Mesenchymal stem cell (in vitro differentiated cells and primary cell): ENCODE measurements around the gene LHFPL6.

ENCODE experiments used
- DNase-seq: peaks from one replicate; pipeline ENCODE4 v3.0.0-alpha.2; 2013
- H2AFZ ChIP-seq: one replicate; pipeline ENCODE4 v1.6.1; 2013; ENCODE audit warnings: low read depth, mild to moderate bottlenecking, control low read depth, inconsistent platforms, low read length, moderate library complexity
- H2AK5ac ChIP-seq: 2 replicates; pipeline ENCODE4 v1.6.1; 2013; ENCODE audit warnings: low read length, moderate library complexity, mild to moderate bottlenecking, inconsistent platforms; ENCODE audit not compliant: severe bottlenecking
- H2BK120ac ChIP-seq: one replicate; pipeline ENCODE4 v1.6.1; 2013; ENCODE audit warnings: low read depth, mild to moderate bottlenecking, inconsistent platforms, low read length, moderate library complexity
- H2BK12ac ChIP-seq, 2 experiments: one replicate each; pipeline ENCODE4 v1.6.1; 2013; ENCODE audit warnings: inconsistent platforms in 2 of 2, low read length in 2 of 2, mild to moderate bottlenecking in 2 of 2, moderate library complexity in 2 of 2, control low read depth in 1 of 2
- H2BK15ac ChIP-seq: one replicate; pipeline ENCODE4 v1.6.1; 2013; ENCODE audit warnings: mild to moderate bottlenecking, low read depth, inconsistent platforms; ENCODE audit not compliant: poor library complexity, severe bottlenecking
- H2BK5ac ChIP-seq: 2 replicates; pipeline ENCODE4 v1.6.1; 2013; ENCODE audit warnings: low read depth, mild to moderate bottlenecking, low read length, control low read depth, inconsistent platforms; ENCODE audit not compliant: poor library complexity, severe bottlenecking
- H3K14ac ChIP-seq, 2 experiments: one replicate each; pipeline ENCODE4 v1.6.1; 2013; ENCODE audit warnings: inconsistent platforms in 2 of 2, low read length in 2 of 2, control low read depth in 1 of 2, mild to moderate bottlenecking in 1 of 2, moderate library complexity in 1 of 2
- H3K18ac ChIP-seq, 2 experiments: one replicate each; pipeline ENCODE4 v1.6.1; 2013; ENCODE audit warnings: inconsistent platforms in 2 of 2, low read length in 2 of 2, control low read depth in 1 of 2, low read depth in 1 of 2, mild to moderate bottlenecking in 1 of 2
- H3K23ac ChIP-seq, 2 experiments: one replicate each; pipeline ENCODE4 v1.6.1; 2013; ENCODE audit warnings: inconsistent platforms in 2 of 2, low read length in 2 of 2, mild to moderate bottlenecking in 2 of 2, moderate library complexity in 2 of 2, control low read depth in 1 of 2
- H3K27ac ChIP-seq: 2 replicates; pipeline ENCODE4 v1.5.1; 2013; ENCODE audit warnings: mild to moderate bottlenecking, moderate library complexity, low read length, control low read depth, inconsistent platforms; ENCODE audit not compliant: poor library complexity, severe bottlenecking
- H3K27me3 ChIP-seq, 2 experiments: 2 replicates each; pipeline versions ENCODE4 v1.6.1 to v1.7.0; 2013; ENCODE audit warnings: low read length in 2 of 2, mild to moderate bottlenecking in 2 of 2, moderate library complexity in 2 of 2, control low read depth in 1 of 2, inconsistent platforms in 1 of 2; ENCODE audit not compliant: control insufficient read depth in 1 of 2, insufficient read depth in 1 of 2
- H3K36me3 ChIP-seq, 2 experiments: 2 replicates each; pipeline versions ENCODE4 v1.6.1 to v1.7.0; 2013; ENCODE audit warnings: low read length in 2 of 2, control low read depth in 1 of 2, inconsistent platforms in 1 of 2, low read depth in 1 of 2, mild to moderate bottlenecking in 1 of 2; ENCODE audit not compliant: insufficient read depth in 2 of 2, control insufficient read depth in 1 of 2
- H3K4ac ChIP-seq, 2 experiments: one replicate each; pipeline ENCODE4 v1.6.1; 2013; ENCODE audit warnings: inconsistent platforms in 2 of 2, low read length in 2 of 2, mild to moderate bottlenecking in 2 of 2, moderate library complexity in 2 of 2, control low read depth in 1 of 2, low read depth in 1 of 2
- H3K4me1 ChIP-seq: 2 replicates; pipeline ENCODE4 v1.6.1; 2013; ENCODE audit warnings: low read depth, low read length, control low read depth; ENCODE audit not compliant: control insufficient read depth, insufficient read depth
- H3K4me2 ChIP-seq: 2 replicates; pipeline ENCODE4 v1.6.1; 2013; ENCODE audit warnings: low read length, mild to moderate bottlenecking, inconsistent platforms; ENCODE audit not compliant: poor library complexity, severe bottlenecking
- H3K4me3 ChIP-seq, 2 experiments: 2 replicates each; pipeline versions ENCODE4 v1.5.1 to v1.7.0; 2013; ENCODE audit warnings: low read length in 2 of 2, mild to moderate bottlenecking in 2 of 2, control low read depth in 1 of 2, low read depth in 1 of 2; ENCODE audit not compliant: insufficient read depth in 1 of 2
- H3K79me1 ChIP-seq: replicated peaks from 2 replicates; pipeline ENCODE4 v1.6.1; 2013; ENCODE audit warnings: mild to moderate bottlenecking, control low read depth, low read length, inconsistent platforms; ENCODE audit not compliant: poor library complexity, severe bottlenecking
- H3K9ac ChIP-seq: 2 replicates; pipeline ENCODE4 v1.7.0; 2013; ENCODE audit warnings: mild to moderate bottlenecking, low read length, moderate library complexity
- H3K9me3 ChIP-seq: 2 replicates; pipeline ENCODE4 v1.7.0; 2013; ENCODE audit warnings: mild to moderate bottlenecking, low read length; ENCODE audit not compliant: control insufficient read depth
- H4K8ac ChIP-seq: one replicate; pipeline ENCODE4 v1.6.1; 2013; ENCODE audit warnings: inconsistent platforms, mild to moderate bottlenecking, low read length, moderate library complexity
- H4K91ac ChIP-seq: one replicate; pipeline ENCODE4 v1.6.1; 2013; ENCODE audit warnings: mild to moderate bottlenecking, low read length, inconsistent platforms
- WGBS: methylation state at CpG from one replicate; pipeline ENCODE4 v1.1.7; 2013; ENCODE audit warnings: mixed read lengths; 5-methylcytosine and 5-hydroxymethylcytosine counted together

The LHFPL6 gene

GRCh38 chr13:39406688-39407087 is 196.3 kb downstream of the LHFPL6 start:
- Histone ChIP-seq H2BK15ac (no peak overlapping the region), H3K4me3 (no peak overlapping the region), H3K27ac (no peak overlapping the region), H2AFZ (no peak overlapping the region), H3K14ac (no peak overlapping the region), H3K4me1 (peaks cover 2% of the 10 kb centered on the region), H2BK12ac (no peak overlapping the region), H3K36me3 (no peaks in the 10 kb centered on the region), H3K9ac (no peak overlapping the region), H3K23ac (no peak overlapping the region), H3K4ac (no peak overlapping the region), H3K9me3 (no peaks in the 10 kb centered on the region), H2BK120ac (no peak overlapping the region), H2AK5ac (no peak overlapping the region), H3K79me1 (peaks cover 5% of the 10 kb centered on the region), H3K18ac (no peak overlapping the region), H2BK5ac (no peak overlapping the region), H3K4me2 (no peak overlapping the region), H3K27me3 (no peaks in the 10 kb centered on the region), H4K8ac (no peak overlapping the region), H4K91ac (no peak overlapping the region)
- no peak for DNase-seq
- WGBS = 100% methylated on average over 1 of the region's 1 CpG

DNA sequence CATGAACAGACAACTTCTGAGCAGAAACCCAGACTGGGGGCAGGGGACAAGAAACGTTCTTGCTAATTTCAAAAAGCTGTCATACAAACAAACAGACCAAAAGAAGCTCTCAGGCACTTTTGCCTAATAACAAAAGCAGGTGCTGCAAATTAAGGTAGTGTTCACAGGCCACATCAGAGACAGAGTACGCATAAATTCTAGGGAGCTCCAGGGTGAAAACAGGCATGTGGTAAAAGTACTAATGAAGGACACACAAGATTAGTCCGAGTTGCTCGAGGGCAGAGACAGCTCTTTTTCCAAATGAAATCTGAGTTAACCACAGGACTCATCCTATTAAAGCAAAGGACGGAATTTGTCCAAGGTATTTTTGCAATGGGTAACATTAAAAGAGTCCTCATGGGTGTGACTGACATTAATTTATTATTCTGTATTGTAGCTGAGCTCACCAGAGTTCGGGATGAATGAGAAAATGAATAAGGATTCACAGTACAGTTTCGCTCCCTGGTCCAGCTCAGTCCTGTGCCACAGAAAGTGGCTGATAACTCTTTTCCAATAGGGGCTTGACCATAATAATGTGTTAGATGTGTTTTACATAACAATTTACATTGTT is 197.3 kb downstream of the LHFPL6 start:
- H2BK15ac ChIP-seq = no peak overlapping the region
- 62% methylated on average over 6 of the region's 7 CpGs for WGBS
- no peak overlapping the region for H2BK120ac ChIP-seq
- no peak overlapping the region for H3K18ac ChIP-seq
- H3K36me3 ChIP-seq = no peaks in the 10 kb centered on the region
- no peak overlapping the region for H3K23ac ChIP-seq
- H3K4me2 ChIP-seq = no peak overlapping the region
- H3K4ac ChIP-seq = peak overlapping the region in 1 of 2 experiments; percentile 64
- peaks cover 2% of the 10 kb centered on the region for H3K4me1 ChIP-seq
- no peak overlapping the region for H4K91ac ChIP-seq
- H2AK5ac ChIP-seq = no peak overlapping the region
- H4K8ac ChIP-seq = no peak overlapping the region
- no peaks in the 10 kb centered on the region for H3K9me3 ChIP-seq
- no peak overlapping the region for H3K9ac ChIP-seq
- peaks cover 5% of the 10 kb centered on the region for H3K79me1 ChIP-seq
- no peak overlapping the region for H3K14ac ChIP-seq
- no peak overlapping the region for H3K27ac ChIP-seq
- no peak overlapping the region for H2BK5ac ChIP-seq
- peak overlapping the region in 1 of 2 experiments; percentile 15 for H2BK12ac ChIP-seq
- no peaks in the 10 kb centered on the region for H3K27me3 ChIP-seq
- DNase-seq = no peak
- no peak overlapping the region for H3K4me3 ChIP-seq
- H2AFZ ChIP-seq = no peak overlapping the region

- Histone ChIP-seq H2BK15ac (no peak overlapping the region), H3K36me3 (no peaks in the 10 kb centered on the region), H2BK5ac (no peak overlapping the region), H3K27ac (no peak overlapping the region), H3K79me1 (peaks cover 5% of the 10 kb centered on the region), H2AFZ (no peak overlapping the region), H2AK5ac (no peak overlapping the region), H3K4me3 (no peak overlapping the region), H4K8ac (no peak overlapping the region), H3K4me2 (no peak overlapping the region), H3K18ac (no peak overlapping the region), H3K23ac (no peak overlapping the region), H3K9me3 (no peaks in the 10 kb centered on the region), H2BK120ac (no peak overlapping the region), H3K27me3 (no peaks in the 10 kb centered on the region), H3K4me1 (peaks cover 2% of the 10 kb centered on the region), H2BK12ac (no peak overlapping the region), H4K91ac (no peak overlapping the region), H3K9ac (no peak overlapping the region), H3K14ac (no peak overlapping the region), H3K4ac (no peak overlapping the region)
- peak; percentile 54 for DNase-seq
- 39% methylated on average over 2 of the region's 2 CpGs for WGBS
Measured at GRCh38 chr13:39405107-39405506, 197.9 kb downstream of the LHFPL6 start.

- Histone ChIP-seq H3K4me3 (no peak overlapping the region), H4K91ac (no peak overlapping the region), H3K18ac (no peak overlapping the region), H2BK5ac (no peak overlapping the region), H2AFZ (no peak overlapping the region), H3K14ac (no peak overlapping the region), H3K9ac (no peak overlapping the region), H2BK15ac (no peak overlapping the region), H3K27ac (no peak overlapping the region), H3K4me1 (peaks cover 2% of the 10 kb centered on the region), H3K23ac (no peak overlapping the region), H3K27me3 (no peaks in the 10 kb centered on the region), H3K9me3 (no peaks in the 10 kb centered on the region), H4K8ac (no peak overlapping the region), H2AK5ac (no peak overlapping the region), H3K4me2 (no peak overlapping the region), H3K4ac (no peak overlapping the region), H2BK12ac (no peak overlapping the region), H3K79me1 (peaks cover 8% of the 10 kb centered on the region), H2BK120ac (no peak overlapping the region), H3K36me3 (no peaks in the 10 kb centered on the region)
- no peak for DNase-seq
Measured at GRCh38 chr13:39403106-39403505, 199.9 kb downstream of the LHFPL6 start.
